HG03432 (cell line): ENCODE results near the gene SELL.
A peak's percentile ranks its signal among the peaks of the same experiment; 100 is the strongest.
"Not testable (repeated sequence)": the region's sequence is repeated elsewhere in the genome, so short reads cannot be mapped to it uniquely, and the experiment has no call there.

ENCODE experiments used
- ATAC-seq: cut with Tn5 transposase; IDR thresholded peaks from one replicate; pipeline ENCODE4 v1.9.1; 2021; ENCODE audit warnings: mild to moderate bottlenecking, moderate library complexity; ENCODE audit not compliant: unreplicated experiment

Gene SELL

GRCh38 chr1:169707912-169708604, 3.4 kb downstream of the SELL start:
- no peak for ATAC-seq

- ATAC-seq = no peak
These were observed 6.6 kb downstream of the SELL start for GRCh38 chr1:169704797-169705196.

- ATAC-seq = no peak
These were observed 10.0 kb downstream of the SELL start for GRCh38 chr1:169701261-169702005.

- no peak for ATAC-seq
These were observed 11.7 kb downstream of the SELL start for GRCh38 chr1:169699707-169700106.

- ATAC-seq = no peak
These were observed 12.4 kb downstream of the SELL start for GRCh38 chr1:169698976-169699375.

GRCh38 chr1:169697755-169698154, 13.7 kb downstream of the SELL start:
- ATAC-seq = peak; percentile 44

GRCh38 chr1:169696273-169697100, 14.9 kb downstream of the SELL start:
- ATAC-seq = no peak

GRCh38 chr1:169694304-169695075, 16.9 kb downstream of the SELL start:
- ATAC-seq = peak; percentile 35

- peak; percentile 41 for ATAC-seq
These were observed 18.5 kb downstream of the SELL start for GRCh38 chr1:169692756-169693460.

GRCh38 chr1:169690489-169690888, 20.9 kb downstream of the SELL start:
- ATAC-seq = no peak

- no peak for ATAC-seq
These were observed 22.0 kb downstream of the SELL start for GRCh38 chr1:169689395-169689794.

- not testable (repeated sequence) for ATAC-seq
These were observed 23.0 kb downstream of the SELL start for GRCh38 chr1:169688377-169688776.

- ATAC-seq = no peak
These were observed 27.8 kb downstream of the SELL start for GRCh38 chr1:169683661-169684060.

GRCh38 chr1:169683168-169683567, 28.3 kb downstream of the SELL start:
- not testable (repeated sequence) for ATAC-seq

- peak; percentile 45 for ATAC-seq
These were observed 29.3 kb downstream of the SELL start for GRCh38 chr1:169682071-169682470.

- ATAC-seq = peak; percentile 31
These were observed 30.3 kb downstream of the SELL start for GRCh38 chr1:169681140-169681539.

- peak; percentile 71 for ATAC-seq
These were observed 30.9 kb downstream of the SELL start for GRCh38 chr1:169680377-169681019.

GRCh38 chr1:169679692-169680091, 31.7 kb downstream of the SELL start:
- no peak for ATAC-seq

- ATAC-seq = no peak
These were observed 35.4 kb downstream of the SELL start for GRCh38 chr1:169676001-169676400.

- ATAC-seq = no peak
These were observed 40.6 kb downstream of the SELL start for GRCh38 chr1:169670836-169671235.
